Esophagus (tissue), 2 donors: ENCODE measurements around the gene ARVCF. TPM values are rescaled to one million over a fixed set of nuclear protein-coding genes. Genes with fewer than 3 reads are reported as not detected.

ENCODE experiments used
- H3K27ac ChIP-seq, 2 donors: one replicate each; pipeline ENCODE4 v1.5.1; 2013; ENCODE audit warnings: low read depth in 2 of 2, mild to moderate bottlenecking in 2 of 2, inconsistent platforms in 1 of 2, low read length in 1 of 2, moderate library complexity in 1 of 2
- H3K27me3 ChIP-seq, 2 donors: one replicate each; pipeline ENCODE4 v1.6.1; 2013; ENCODE audit warnings: low read length in 2 of 2, control low read depth in 1 of 2, mild to moderate bottlenecking in 1 of 2; ENCODE audit not compliant: insufficient read depth in 2 of 2, control insufficient read depth in 1 of 2
- H3K36me3 ChIP-seq, 2 donors: one replicate each; pipeline ENCODE4 v1.6.1; 2013; ENCODE audit warnings: low read length in 1 of 2; ENCODE audit not compliant: control insufficient read depth in 2 of 2, insufficient read depth in 2 of 2
- H3K4me1 ChIP-seq, 2 donors: one replicate each; pipeline ENCODE4 v1.6.1; 2013; ENCODE audit warnings: low read length in 1 of 2; ENCODE audit not compliant: control insufficient read depth in 2 of 2, insufficient read depth in 2 of 2
- H3K4me3 ChIP-seq, 2 donors: one replicate each; pipeline ENCODE4 v1.5.1; 2013; ENCODE audit warnings: low read length in 2 of 2, mild to moderate bottlenecking in 2 of 2, low read depth in 1 of 2, moderate library complexity in 1 of 2
- H3K9me3 ChIP-seq, 2 donors: one replicate each; pipeline ENCODE4 v1.6.1; 2013; ENCODE audit warnings: mild to moderate bottlenecking in 2 of 2, low read depth in 1 of 2, low read length in 1 of 2, moderate library complexity in 1 of 2; ENCODE audit not compliant: control insufficient read depth in 2 of 2, insufficient read depth in 1 of 2
- WGBS, 2 donors: extraction: QIAGEN DNeasy Blood & Tissue Kit; methylation state at CpG; one replicate each; pipeline ENCODE4 v1.1.7; 2013; 5-methylcytosine and 5-hydroxymethylcytosine counted together
- polyA plus RNA-seq, 2 donors: library from polyadenylated mRNA; stranded (reverse); fragments of 200-250 nt; gene quantifications; one replicate each; pipeline ENCODE4 v1.2.3, GENCODE V29; 2013
- donor health status: healthy with polysubstance abuse.
- donor health status: Bipolar disorder and iron deficiency.

The ARVCF gene
- polyA plus RNA-seq, 2 donors = 3.4 to 5.5 TPM

GRCh38 chr22:19976671-19977070, 40.0 kb downstream of the ARVCF start:
- H3K36me3 ChIP-seq = peaks cover 0 to 7% of the 10 kb centered on the region in 2 donors
- H3K4me1 ChIP-seq = peaks cover 6 to 8% of the 10 kb centered on the region in 2 donors
- H3K27me3 ChIP-seq = no peaks in the 10 kb centered on the region
- H3K4me3 ChIP-seq = no peak overlapping the region
- WGBS, 2 donors = 85 to 91% methylated on average over 2 to 3 of the region's 3 CpGs
- H3K9me3 ChIP-seq = no peaks in the 10 kb centered on the region
- no peak overlapping the region for H3K27ac ChIP-seq

- H3K27me3 ChIP-seq = no peaks in the 10 kb centered on the region
- H3K9me3 ChIP-seq = no peaks in the 10 kb centered on the region
- no peak overlapping the region for H3K27ac ChIP-seq
- WGBS, 2 donors = 74 to 82% methylated on average over 4 of the region's 4 CpGs
- peaks cover 0 to 7% of the 10 kb centered on the region in 2 donors for H3K36me3 ChIP-seq
- H3K4me1 ChIP-seq = peaks cover 6 to 8% of the 10 kb centered on the region in 2 donors
- H3K4me3 ChIP-seq = no peak overlapping the region
Measured at GRCh38 chr22:19975707-19976035, 41.0 kb downstream of the ARVCF start.

- Histone ChIP-seq H3K4me1 (peaks cover 6 to 8% of the 10 kb centered on the region in 2 donors), H3K9me3 (no peaks in the 10 kb centered on the region), H3K27me3 (no peaks in the 10 kb centered on the region), H3K4me3 (no peak overlapping the region), H3K36me3 (peaks cover 0 to 7% of the 10 kb centered on the region in 2 donors), H3K27ac (no peak overlapping the region)
- WGBS, 2 donors = 63 to 73% methylated on average over 13 of the region's 13 CpGs
Measured at GRCh38 chr22:19974935-19975706, 41.5 kb downstream of the ARVCF start.

- H3K36me3 ChIP-seq = peaks cover 0 to 5% of the 10 kb centered on the region in 2 donors
- H3K9me3 ChIP-seq = no peaks in the 10 kb centered on the region
- no peaks in the 10 kb centered on the region for H3K27me3 ChIP-seq
- H3K4me1 ChIP-seq = peaks cover 6 to 8% of the 10 kb centered on the region in 2 donors
- no peak overlapping the region for H3K4me3 ChIP-seq
- WGBS, 2 donors = 46 to 49% methylated on average over 11 of the region's 11 CpGs
- no peak overlapping the region for H3K27ac ChIP-seq
Measured at GRCh38 chr22:19974268-19974861, 42.3 kb downstream of the ARVCF start.

- Histone ChIP-seq H3K9me3 (no peaks in the 10 kb centered on the region), H3K36me3 (peaks cover 0 to 8% of the 10 kb centered on the region in 2 donors), H3K27me3 (no peaks in the 10 kb centered on the region), H3K4me3 (no peak overlapping the region), H3K27ac (no peak overlapping the region), H3K4me1 (peaks cover 6 to 8% of the 10 kb centered on the region in 2 donors)
- WGBS, 2 donors = 92% methylated on average over 45 to 46 of the region's 46 CpGs
Measured at GRCh38 chr22:19973551-19974267, 42.9 kb downstream of the ARVCF start.

GRCh38 chr22:19972652-19973550, 43.7 kb downstream of the ARVCF start:
- no peak overlapping the region for H3K27ac ChIP-seq
- 91 to 92% methylated on average over 50 of the region's 50 CpGs for WGBS, 2 donors
- H3K36me3 ChIP-seq = peaks cover 8% of the 10 kb centered on the region in 2 donors
- no peaks in the 10 kb centered on the region for H3K9me3 ChIP-seq
- no peaks in the 10 kb centered on the region for H3K27me3 ChIP-seq
- no peak overlapping the region for H3K4me3 ChIP-seq
- peaks cover 6 to 7% of the 10 kb centered on the region in 2 donors for H3K4me1 ChIP-seq

GRCh38 chr22:19972251-19972650, 44.4 kb downstream of the ARVCF start:
- 83 to 88% methylated on average over 9 of the region's 9 CpGs for WGBS, 2 donors
- Histone ChIP-seq H3K27me3 (no peaks in the 10 kb centered on the region), H3K9me3 (no peaks in the 10 kb centered on the region), H3K4me1 (peaks cover under 1 to 2% of the 10 kb centered on the region in 2 donors), H3K4me3 (no peak overlapping the region), H3K36me3 (peaks cover 8 to 13% of the 10 kb centered on the region in 2 donors), H3K27ac (no peak overlapping the region)

GRCh38 chr22:19971276-19972124, 45.1 kb downstream of the ARVCF start:
- WGBS, 2 donors = 65 to 69% methylated on average over 28 of the region's 28 CpGs
- no peaks in the 10 kb centered on the region for H3K27me3 ChIP-seq
- no peak overlapping the region for H3K4me3 ChIP-seq
- peaks cover 8 to 18% of the 10 kb centered on the region in 2 donors for H3K36me3 ChIP-seq
- no peaks in the 10 kb centered on the region for H3K9me3 ChIP-seq
- no peaks in the 10 kb centered on the region for H3K4me1 ChIP-seq
- no peak overlapping the region for H3K27ac ChIP-seq
